Ishikawa (cell line): ENCODE results near the gene BAHD1.

Source experiments
- CEBPB ChIP-seq: IDR thresholded peaks from 2 replicates; pipeline ENCODE4 v1.6.1; 2012
- CREB1 ChIP-seq: IDR thresholded peaks from 2 replicates; pipeline ENCODE4 v1.6.1; 2012; ENCODE audit warnings: low read depth
- EGR1 ChIP-seq: IDR thresholded peaks from 2 replicates; pipeline ENCODE4 v1.6.1; 2012
- FOXM1 ChIP-seq: IDR thresholded peaks from 2 replicates; pipeline ENCODE4 v1.6.1; 2012; ENCODE audit warnings: low read depth, borderline replicate concordance
- MAX ChIP-seq: IDR thresholded peaks from 2 replicates; pipeline ENCODE4 v1.6.1; 2012
- REST ChIP-seq: IDR thresholded peaks from 2 replicates; pipeline ENCODE4 v1.6.1; 2012; ENCODE audit warnings: low read depth, mild to moderate bottlenecking
- TCF12 ChIP-seq: IDR thresholded peaks from 2 replicates; pipeline ENCODE4 v1.6.1; 2012; ENCODE audit warnings: low read depth
- USF1 ChIP-seq: IDR thresholded peaks from 2 replicates; pipeline ENCODE4 v1.6.1; 2012
- YY1 ChIP-seq: IDR thresholded peaks from 2 replicates; pipeline ENCODE4 v1.6.1; 2012; ENCODE audit warnings: low read depth

GRCh38 chr15:40500568-40501330 is 60.0 kb downstream of the BAHD1 start:
- no peak for TF ChIP-seq TCF12
- TF ChIP-seq MAX, result no peak
- TF ChIP-seq FOXM1, result no peak
- no peak for TF ChIP-seq USF1
- TF ChIP-seq EGR1, result no peak
- TF ChIP-seq CEBPB, result no peak
- TF ChIP-seq YY1, result no peak
- no peak for TF ChIP-seq REST
- TF ChIP-seq CREB1, result no peak
